Dedifferentiated amniotic fluid mesenchymal stem cell (primary cell): ENCODE measurements around the gene UTY.
"Not testable (repeated sequence)": the region's sequence is repeated elsewhere in the genome, so short reads cannot be mapped to it uniquely, and the experiment has no call there.

ENCODE experiments used
- DNase-seq: peaks from one replicate; pipeline ENCODE4 v3.0.0-alpha.2; 2016; ENCODE audit errors: extremely low spot score

UTY gene

DNA sequence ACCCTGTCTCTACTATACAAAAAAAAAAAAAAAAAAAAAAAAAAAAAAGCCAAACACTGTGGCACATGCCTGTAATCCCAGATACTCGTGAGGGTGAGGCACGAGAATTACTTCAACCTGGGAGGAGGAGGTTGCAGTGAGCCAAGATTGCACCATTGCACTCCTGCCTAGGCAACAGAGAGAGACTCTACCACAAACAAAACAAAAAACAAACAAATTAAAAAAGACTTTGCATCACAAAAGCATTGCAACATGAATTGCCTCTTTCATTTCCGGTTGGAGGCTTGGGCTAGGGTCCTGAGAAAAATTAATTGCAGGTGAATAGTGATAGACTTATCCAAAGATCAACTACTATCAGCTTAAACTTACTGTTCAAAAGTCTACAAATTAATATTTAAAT lies 180.4 kb downstream of the UTY start:
- no peak for DNase-seq

GRCh38 chrY:13296176-13296890 lies 183.5 kb downstream of the UTY start:
- no peak for DNase-seq

GRCh38 chrY:13295026-13295425 lies 184.8 kb downstream of the UTY start:
- no peak for DNase-seq

DNA sequence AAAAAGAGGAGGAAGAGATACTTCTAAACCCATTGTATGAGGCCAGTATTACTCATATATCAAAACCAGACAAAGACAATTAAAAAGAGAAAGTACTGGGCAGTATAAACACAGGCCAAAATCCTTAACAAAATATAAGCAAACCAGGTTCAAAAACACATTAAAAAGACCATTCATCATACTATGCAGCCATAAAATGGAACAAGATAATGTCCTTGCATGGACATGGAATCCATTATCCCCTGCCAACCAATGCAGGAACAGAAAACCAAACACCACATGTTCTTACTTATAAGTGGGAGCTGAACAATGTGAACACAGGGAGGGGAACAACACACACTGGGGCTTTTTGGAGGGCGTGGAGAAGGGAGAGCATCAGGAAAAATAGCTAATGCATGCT lies 188.6 kb downstream of the UTY start:
- DNase-seq, result no peak

- not testable (repeated sequence) for DNase-seq
Observed at GRCh38 chrY:13282151-13283054, 197.4 kb downstream of the UTY start.

DNA sequence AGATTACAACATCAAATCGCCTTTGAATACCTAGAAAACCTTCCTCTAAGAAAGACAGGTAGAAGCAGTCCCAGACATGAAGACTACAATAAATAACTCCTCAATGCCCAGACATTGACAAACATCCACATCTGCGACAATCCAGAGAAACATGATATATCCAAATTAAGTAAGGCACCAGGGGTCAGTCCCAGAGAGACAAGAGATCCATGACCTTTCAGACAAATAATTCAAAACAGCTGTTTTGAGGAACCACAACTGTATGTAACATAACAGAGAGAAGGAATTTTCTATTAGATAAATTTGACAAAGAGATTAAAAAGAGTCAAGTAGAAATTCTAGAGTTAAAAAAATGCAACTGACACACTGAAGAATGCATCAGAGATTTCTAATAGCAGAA lies 200.3 kb downstream of the UTY start:
- DNase-seq, result no peak

DNA sequence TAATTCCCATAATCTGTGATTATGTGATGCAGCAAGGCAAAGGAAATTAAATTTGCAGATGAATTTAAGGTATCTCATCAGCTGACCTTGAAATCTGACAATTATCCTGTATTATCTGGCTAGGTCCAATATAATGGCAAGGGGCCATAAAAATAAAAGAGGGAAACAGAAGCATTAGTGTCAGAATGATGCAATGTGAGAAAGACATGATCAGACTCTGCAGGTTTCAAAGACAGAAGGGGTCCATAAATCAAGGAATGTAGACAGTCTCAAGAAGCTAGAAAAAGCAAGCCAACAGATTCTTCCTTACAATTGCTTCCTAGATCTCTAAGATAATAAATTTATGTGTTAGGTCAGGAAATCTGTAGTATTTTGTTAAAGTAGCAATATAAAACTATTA lies 208.1 kb downstream of the UTY start:
- DNase-seq, result no peak

DNA sequence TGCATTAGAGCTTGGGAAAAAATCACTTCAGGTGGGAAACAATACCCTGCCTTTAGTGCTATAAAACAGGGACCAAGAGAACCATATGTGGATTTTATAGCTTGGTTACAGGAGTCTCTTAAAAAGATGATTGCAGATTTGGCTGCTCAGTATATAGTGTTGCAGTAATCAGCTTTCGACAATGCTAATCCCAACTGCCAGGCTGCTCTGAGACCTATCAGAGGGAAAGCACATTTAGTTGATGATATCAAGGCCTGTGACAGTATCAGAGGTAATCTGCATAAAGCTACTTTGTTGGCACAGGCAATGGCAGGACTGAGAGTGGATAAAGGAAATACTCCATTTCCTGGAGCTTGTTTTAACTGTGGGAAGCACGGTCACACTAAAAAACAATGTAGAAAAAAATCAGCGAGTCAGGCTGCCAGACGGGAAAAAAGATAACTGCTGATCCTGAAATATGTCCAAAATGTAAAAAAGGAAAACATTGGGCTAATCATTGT lies 225.8 kb downstream of the UTY start:
- not testable (repeated sequence) for DNase-seq

DNA sequence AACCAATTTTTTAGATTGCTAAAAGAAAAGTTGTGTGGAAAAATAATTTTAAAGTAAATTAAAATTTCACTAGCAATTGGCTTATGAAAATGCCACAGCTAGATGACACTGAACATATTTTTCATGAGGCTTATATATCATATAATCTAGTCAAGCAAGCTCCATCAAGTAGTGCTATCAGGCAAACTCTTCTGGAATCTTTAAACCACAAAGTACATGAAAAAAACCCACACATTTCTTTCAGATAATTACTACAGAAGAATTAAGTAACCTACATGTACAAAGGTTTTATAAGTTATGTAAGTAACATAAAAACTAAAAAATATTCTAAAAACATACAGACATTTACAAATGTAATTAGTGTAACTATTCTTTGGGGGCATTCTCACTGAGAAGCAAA lies 229.4 kb downstream of the UTY start:
- no peak for DNase-seq

DNA sequence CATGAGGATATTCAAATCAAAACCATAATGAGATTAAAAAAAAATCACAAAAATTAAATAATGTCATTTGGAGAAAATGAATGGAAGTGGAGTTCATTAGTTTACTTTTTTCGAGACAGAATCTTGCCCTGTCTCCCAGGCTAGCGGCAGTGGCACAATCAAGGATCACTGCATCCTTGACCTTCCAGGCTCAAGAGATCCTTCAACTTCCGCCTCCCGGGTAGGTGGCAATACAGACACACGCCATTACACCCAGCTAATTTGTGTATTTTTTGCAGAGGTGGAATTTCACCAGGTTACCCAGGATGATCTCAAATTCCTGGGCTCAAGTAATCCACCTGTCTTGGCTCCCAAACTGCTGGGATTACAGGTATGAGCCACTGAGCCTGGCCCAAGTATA lies 236.1 kb downstream of the UTY start:
- DNase-seq, result no peak

DNA sequence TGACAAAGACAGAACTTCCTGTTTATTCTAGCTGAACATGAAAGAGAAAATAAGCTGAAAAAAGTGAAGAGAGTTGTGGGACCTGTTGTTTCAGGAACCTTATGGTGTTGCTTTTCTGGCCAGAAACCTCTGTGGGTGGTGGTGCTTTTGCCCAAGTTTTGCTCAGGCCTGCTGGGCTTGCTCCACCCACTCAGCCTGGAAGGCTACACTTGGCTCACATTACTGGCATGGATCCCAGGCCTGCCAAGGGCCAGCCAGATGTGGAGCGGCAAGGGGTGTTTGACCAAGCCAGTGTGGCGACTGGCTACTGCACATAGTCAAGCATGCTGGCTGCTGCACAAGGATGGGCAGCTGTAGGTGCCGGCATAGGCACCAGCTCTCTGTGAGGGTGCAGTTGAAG lies 245.9 kb downstream of the UTY start:
- DNase-seq, result no peak

DNA sequence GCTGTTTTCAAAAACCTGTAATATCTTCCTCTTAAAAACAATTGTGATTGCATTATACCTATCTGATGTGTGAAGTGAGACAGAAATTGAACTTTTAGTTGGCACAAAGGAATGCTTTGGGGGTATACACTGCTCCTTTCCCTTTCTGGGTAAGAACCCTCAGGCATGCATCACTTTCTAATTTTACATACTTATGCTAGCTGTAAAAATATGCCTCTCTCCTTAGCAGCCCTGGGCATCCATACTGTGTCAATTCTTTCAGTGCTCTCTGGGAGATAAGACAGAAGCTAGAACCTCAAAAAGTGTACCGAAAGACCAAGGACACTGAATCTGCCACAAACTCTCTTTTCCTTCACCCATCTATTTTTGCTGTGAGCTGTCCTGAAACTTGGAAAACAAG lies 246.7 kb downstream of the UTY start:
- no peak for DNase-seq

GRCh38 chrY:13227354-13227953 lies 252.4 kb downstream of the UTY start:
- no peak for DNase-seq

DNA sequence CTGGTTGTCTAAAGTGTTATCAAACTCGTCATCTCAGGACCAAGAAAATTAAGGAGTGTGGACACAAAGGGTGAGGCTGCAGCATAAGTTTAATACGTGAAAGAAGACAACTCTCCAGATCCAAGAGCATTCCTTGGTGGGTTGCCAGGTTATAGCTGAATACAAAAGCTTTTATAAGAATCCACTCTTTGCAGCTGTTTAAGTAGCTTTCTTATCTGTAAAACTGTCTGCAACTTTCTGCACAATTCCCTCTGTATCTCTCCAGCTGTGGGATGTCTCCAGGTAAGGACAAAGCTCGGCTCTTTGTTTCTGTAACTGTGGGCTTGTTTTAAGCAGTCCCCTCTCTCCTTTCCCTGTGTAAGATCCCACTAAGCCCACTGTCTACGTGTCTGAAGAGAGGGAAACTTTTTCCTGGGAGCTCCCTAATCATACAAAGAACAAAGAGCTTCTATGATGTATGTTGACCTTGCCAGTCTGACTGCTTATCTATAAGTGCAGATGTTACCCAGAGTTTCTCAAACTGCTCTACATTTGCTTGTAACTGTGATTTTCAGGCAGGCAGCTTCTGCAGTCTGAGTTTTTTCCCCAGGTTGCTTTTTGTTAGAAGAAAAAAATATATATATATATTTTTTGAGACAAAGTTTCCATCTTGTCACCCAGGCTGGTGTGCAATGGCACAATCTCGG lies 268.7 kb downstream of the UTY start:
- no peak for DNase-seq

- no peak for DNase-seq
Observed at GRCh38 chrY:13205214-13205613, 274.6 kb downstream of the UTY start.
